NCI-H146 treated with DMSO at 0.1 percent for 48 hours (cell line): Measurements from ENCODE around the gene FOXC2.

Experiments used
- DNase-seq: peaks from one replicate; lab custom pipeline; 2025; ENCODE audit not compliant: unreplicated experiment; lab: John Stamatoyannopoulos, UW

Gene FOXC2

DNA sequence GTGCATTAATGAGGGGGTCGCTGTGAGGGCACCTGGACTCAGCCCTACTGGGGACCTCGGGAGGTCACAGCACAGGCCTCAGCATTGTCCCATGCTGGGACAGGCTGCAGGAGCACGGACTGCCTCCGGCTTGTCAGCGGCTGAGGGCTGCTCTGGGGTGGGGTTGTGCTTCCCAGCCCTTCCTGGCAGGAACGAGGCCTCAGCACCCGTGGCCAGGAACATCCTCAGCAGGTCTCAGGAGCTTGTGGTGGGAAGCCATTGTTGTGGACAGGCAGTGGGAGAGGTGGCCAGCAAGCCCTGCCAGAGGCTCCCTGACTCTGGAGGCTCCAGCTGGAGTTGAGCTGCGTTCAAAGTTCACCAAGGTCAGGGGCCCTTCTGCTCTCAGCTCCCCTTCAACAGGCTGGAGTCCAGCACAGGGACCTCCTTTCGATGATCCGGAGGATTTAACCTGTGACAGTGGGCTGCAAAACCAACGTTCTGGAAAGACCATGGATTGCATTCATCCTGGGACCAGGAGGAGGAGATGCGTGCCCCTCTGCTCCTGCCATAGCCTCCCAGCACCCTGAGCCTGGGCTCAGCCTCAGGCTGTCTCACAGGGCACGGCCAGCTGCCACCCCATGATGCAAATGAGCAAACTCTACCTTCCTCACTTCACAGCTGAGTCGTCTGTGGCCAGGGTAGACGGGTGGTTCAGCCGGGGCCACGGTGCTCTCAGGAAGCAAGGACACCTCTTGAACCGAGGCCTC, 44.3 kb downstream of the FOXC2 start:
- DNase-seq, result no peak

DNA sequence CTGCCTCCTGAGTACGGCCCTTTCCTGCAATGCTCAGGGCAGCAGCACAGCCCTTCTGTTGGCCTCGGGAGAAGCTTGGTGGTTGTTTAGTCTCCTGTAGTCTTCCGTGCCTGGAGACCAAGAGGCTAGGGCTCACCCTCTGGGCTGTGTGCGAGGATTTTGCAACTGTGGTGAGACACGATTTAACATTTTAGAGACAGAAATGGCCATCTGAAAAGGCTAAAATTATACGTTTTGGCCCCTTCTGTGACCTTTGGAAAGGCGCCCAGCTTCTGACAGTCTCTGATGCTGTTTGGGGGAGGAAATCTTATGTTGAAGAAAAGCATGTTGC, 44.9 kb downstream of the FOXC2 start:
- no peak for DNase-seq

DNA sequence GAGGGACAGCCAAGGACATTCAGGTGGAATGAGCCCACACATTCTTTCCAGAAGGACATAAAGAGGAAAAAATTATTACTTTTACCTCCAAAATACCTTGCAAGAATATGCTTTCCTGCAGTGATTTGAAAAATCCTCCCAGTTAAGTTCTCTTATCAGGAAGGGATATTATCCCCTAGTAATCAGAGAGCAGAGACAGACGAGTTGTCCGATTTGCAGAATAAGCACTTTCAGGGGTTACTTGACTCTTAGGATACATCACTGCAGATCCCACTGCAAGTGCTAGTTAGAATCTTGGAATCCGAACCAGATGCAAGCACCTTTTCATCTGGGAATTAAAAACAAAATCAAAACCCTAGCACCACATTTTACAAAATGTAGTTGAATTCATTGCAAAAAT, 45.3 kb downstream of the FOXC2 start:
- DNase-seq, result no peak

DNA sequence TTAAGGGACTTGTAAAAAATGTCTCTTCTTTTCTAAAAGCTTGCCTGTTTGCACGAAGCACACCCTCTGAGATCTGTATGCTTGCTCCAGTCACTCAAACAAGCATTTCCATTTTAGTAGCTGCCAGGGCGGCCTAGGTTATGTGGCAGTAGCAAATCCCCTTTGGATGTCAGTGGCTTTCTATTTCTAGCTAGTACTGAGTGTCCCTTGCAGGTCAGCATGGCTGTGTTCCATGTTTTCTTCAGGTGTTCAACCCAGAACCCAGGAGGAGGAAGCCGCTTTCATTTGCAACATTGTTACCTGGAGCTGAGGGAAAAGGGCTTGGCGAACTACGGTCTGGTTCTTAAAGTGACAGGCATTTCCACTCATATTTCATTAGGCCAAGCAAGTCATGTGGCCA, 48.1 kb downstream of the FOXC2 start:
- no peak for DNase-seq

DNA sequence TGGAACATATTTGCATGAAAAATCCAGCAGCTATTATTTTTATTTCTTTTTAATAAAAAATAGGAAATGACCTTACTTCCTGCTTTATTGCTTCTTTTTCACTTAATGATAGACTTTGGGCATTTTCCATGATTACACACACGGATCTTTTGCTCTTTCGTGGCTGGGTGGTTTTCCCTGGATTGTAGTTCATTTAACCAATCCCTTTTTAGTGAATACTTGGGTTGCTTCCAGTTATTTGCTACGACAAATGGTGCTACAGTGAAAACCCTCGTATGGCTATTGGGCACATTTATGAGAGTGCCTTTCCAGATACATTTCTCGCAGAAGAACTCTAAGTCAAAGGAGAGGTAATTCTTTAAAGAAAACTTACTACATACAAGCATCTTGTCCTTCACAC, 50.3 kb downstream of the FOXC2 start:
- DNase-seq, result no peak

DNA sequence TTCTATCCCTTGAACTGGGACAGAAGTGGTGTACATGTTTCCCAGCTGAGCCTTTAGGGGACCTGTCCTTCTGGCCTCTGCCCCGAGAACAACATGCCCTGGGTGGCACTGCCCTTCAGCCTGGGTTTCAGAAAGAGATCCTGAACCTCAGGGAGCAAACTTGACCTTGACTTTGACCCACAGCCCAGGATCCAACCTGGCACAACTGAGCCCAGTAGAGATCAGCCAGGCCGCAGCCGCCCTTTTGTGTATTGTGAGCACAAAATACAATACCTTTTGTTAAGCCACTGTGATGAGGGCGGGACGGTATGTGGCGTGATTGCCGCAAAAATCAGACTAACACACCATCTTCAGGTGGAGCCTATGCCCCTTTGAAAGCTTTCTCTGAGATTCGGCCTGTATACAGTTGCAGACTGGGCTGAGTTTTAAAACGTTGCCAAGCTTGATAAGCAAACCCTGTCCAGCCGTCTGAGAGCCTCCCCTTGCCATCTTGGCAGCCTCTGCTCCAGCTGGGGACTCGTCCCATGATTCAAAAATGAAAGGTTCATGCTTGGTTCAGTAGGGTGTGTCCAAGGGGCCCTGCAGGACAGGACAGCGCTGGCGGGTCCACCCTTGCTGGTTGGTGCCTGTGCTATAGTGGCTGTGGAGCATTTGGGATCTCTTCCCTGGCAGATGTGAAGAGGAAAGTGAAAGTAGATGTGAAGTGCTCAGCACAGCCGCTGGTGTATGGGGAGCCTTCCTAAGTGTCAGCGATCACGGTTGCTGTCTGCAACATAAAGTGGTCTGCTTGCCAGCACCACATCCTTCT, 52.0 kb downstream of the FOXC2 start:
- no peak for DNase-seq
